Activated T-cell treated with anti-CD3 and anti-CD28 coated beads for 1 hour (primary cell): ENCODE data around the gene TRIM74.
"Not testable (repeated sequence)": the region's sequence is repeated elsewhere in the genome, so short reads cannot be mapped to it uniquely, and the experiment has no call there.

Source experiments
- DNase-seq: peaks from one replicate; pipeline ENCODE4 v3.0.0-alpha.2; 2020; ENCODE audit warnings: low read depth

TRIM74 gene

GRCh38 chr7:72954563-72955198, 14.6 kb downstream of the TRIM74 start:
- not testable (repeated sequence) for DNase-seq

- DNase-seq, result not testable (repeated sequence)
Measured at GRCh38 chr7:72953901-72954562, 15.2 kb downstream of the TRIM74 start.

GRCh38 chr7:72950432-72950831, 18.8 kb downstream of the TRIM74 start:
- DNase-seq, result not testable (repeated sequence)

GRCh38 chr7:72949686-72950085, 19.6 kb downstream of the TRIM74 start:
- DNase-seq, result not testable (repeated sequence)

- DNase-seq, result not testable (repeated sequence)
Measured at GRCh38 chr7:72949276-72949675, 20.0 kb downstream of the TRIM74 start.

GRCh38 chr7:72948714-72949113, 20.6 kb downstream of the TRIM74 start:
- DNase-seq, result not testable (repeated sequence)

- not testable (repeated sequence) for DNase-seq
Measured at GRCh38 chr7:72946130-72946745, 23.0 kb downstream of the TRIM74 start.

GRCh38 chr7:72945597-72945996, 23.7 kb downstream of the TRIM74 start:
- not testable (repeated sequence) for DNase-seq

- not testable (repeated sequence) for DNase-seq
Measured at GRCh38 chr7:72944937-72945336, 24.3 kb downstream of the TRIM74 start.

GRCh38 chr7:72942956-72943355, 26.3 kb downstream of the TRIM74 start:
- not testable (repeated sequence) for DNase-seq

GRCh38 chr7:72942022-72942705, 27.1 kb downstream of the TRIM74 start:
- not testable (repeated sequence) for DNase-seq

- not testable (repeated sequence) for DNase-seq
Measured at GRCh38 chr7:72928216-72928615, 41.0 kb downstream of the TRIM74 start.

- DNase-seq, result not testable (repeated sequence)
Measured at GRCh38 chr7:72927791-72928190, 41.5 kb downstream of the TRIM74 start.

GRCh38 chr7:72925546-72926120, 43.6 kb downstream of the TRIM74 start:
- no peak for DNase-seq

GRCh38 chr7:72924733-72925545, 44.3 kb downstream of the TRIM74 start, which contains the start of gene POM121:
POM121 (plus strand) TSS chr7:72925095; CDS start chr7:72925122, 27 bp downstream.
- peak; percentile 77 for DNase-seq

GRCh38 chr7:72924386-72924732, 44.9 kb downstream of the TRIM74 start:
- no peak for DNase-seq

GRCh38 chr7:72919256-72919775, 50.0 kb downstream of the TRIM74 start:
- no peak for DNase-seq

- peak; percentile 31 for DNase-seq
Measured at GRCh38 chr7:72914756-72915525, 54.3 kb downstream of the TRIM74 start.

GRCh38 chr7:72913750-72914149, 55.5 kb downstream of the TRIM74 start:
- not testable (repeated sequence) for DNase-seq

GRCh38 chr7:72911395-72911794, 57.9 kb downstream of the TRIM74 start:
- not testable (repeated sequence) for DNase-seq
